Tibial nerve (tissue), 4 donors: ENCODE data around the gene PARP12.

Source experiments
- CTCF ChIP-seq, 5 experiments: fragments of 200-600 bp in 3 of 5; fragments of 450-650 bp in 2 of 5; sonication (generic) in 3 of 5; IDR thresholded peaks; one replicate each; pipeline ENCODE4 v1.5.1; 2016 to 2019; ENCODE audit warnings: antibody characterized with exemption in 5 of 5, mild to moderate bottlenecking in 3 of 5, moderate library complexity in 2 of 5
- EP300 ChIP-seq, 2 donors: sonication (generic); formaldehyde crosslinking; IDR thresholded peaks; one replicate each; pipeline ENCODE4 v1.6.1; 2017; ENCODE audit warnings: antibody characterized with exemption in 2 of 2, mild to moderate bottlenecking in 1 of 2
- POLR2A ChIP-seq, 2 donors: fragments of 450-650 bp; IDR thresholded peaks; one replicate each; pipeline ENCODE4 v1.6.1; 2017; ENCODE audit warnings: antibody characterized with exemption in 2 of 2, mild to moderate bottlenecking in 2 of 2, moderate library complexity in 2 of 2

- TF ChIP-seq CTCF (IDR thresholded peaks at IDR 0.05) (peak in 2 of 5 experiments; percentile 11 to 15), POLR2A (IDR thresholded peaks at IDR 0.05) (no peak), EP300 (IDR thresholded peaks at IDR 0.05) (no peak)
These were observed 56.8 kb downstream of the PARP12 start for GRCh38 chr7:140005754-140006503.
